ENCODE data around the gene SLF1. TPM values are rescaled to one million over a fixed set of nuclear protein-coding genes. Genes with fewer than 3 reads are reported as not detected.

SLF1 gene
- total and polyA plus RNA-seq, 2 experiments from 2014 or later: 36.3 to 43.8 TPM

DNA sequence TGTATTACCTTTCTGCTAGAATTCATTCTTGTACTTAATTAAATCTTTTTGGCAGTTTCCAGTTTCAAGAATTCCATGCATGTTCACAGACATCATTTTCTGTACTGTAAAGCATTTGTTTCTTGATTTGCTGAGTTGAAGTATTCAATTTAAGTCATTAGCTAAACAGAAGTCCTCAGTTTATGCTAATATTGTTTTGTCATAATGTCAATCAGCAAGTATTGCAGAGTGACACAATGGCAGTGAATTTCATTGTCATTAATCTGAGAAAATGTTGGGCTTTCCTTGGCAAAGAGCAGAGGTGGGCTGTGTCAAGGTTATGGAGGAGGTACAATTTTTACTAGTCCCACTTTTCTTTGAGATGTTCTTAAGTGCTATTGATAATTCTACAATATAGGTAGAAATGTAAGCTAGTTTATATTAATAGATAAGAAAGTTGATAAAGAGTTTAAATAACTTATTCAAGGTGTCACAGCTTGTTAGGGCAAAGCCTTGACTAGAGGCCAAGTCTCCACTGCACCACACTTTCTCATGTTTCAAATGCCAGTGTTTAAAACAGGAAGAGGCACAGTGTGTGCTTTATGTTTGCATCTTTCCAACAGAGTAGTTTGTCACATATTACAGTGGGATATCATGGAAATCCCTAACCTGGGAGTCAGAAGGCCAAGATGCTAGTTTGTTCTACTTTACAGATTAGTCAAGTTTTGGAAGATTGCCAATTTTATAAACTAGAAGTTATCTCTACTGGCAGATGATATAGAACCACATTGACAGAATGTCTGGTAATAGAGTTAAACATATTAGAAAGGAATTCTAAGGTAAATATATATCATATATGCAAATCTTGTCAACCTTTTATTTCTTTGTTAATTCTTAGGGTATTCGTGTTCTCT lies 56.3 kb downstream of the SLF1 start:
- Mint-ChIP-seq H3K9me3 (no peaks in the 10 kb centered on the region), H3K27me3 (ENCODE audit: insufficient read depth, low read depth, poor library complexity) (no peaks in the 10 kb centered on the region), H3K27ac (no peak overlapping the region), H3K4me3 (no peak overlapping the region), H3K4me1 (no peaks in the 10 kb centered on the region), H3K36me3 (ENCODE audit: low read depth) (peaks cover 9% of the 10 kb centered on the region; the same call in 2 of the 3 replicates)
- TF ChIP-seq, protein P1, sequence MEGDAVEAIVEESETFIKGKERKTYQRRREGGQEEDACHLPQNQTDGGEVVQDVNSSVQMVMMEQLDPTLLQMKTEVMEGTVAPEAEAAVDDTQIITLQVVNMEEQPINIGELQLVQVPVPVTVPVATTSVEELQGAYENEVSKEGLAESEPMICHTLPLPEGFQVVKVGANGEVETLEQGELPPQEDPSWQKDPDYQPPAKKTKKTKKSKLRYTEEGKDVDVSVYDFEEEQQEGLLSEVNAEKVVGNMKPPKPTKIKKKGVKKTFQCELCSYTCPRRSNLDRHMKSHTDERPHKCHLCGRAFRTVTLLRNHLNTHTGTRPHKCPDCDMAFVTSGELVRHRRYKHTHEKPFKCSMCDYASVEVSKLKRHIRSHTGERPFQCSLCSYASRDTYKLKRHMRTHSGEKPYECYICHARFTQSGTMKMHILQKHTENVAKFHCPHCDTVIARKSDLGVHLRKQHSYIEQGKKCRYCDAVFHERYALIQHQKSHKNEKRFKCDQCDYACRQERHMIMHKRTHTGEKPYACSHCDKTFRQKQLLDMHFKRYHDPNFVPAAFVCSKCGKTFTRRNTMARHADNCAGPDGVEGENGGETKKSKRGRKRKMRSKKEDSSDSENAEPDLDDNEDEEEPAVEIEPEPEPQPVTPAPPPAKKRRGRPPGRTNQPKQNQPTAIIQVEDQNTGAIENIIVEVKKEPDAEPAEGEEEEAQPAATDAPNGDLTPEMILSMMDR (conservative IDR thresholded peaks at IDR 0.05; ENCODE audit: low read depth in 2 of 2): no peak
- TF ChIP-seq, protein P2, sequence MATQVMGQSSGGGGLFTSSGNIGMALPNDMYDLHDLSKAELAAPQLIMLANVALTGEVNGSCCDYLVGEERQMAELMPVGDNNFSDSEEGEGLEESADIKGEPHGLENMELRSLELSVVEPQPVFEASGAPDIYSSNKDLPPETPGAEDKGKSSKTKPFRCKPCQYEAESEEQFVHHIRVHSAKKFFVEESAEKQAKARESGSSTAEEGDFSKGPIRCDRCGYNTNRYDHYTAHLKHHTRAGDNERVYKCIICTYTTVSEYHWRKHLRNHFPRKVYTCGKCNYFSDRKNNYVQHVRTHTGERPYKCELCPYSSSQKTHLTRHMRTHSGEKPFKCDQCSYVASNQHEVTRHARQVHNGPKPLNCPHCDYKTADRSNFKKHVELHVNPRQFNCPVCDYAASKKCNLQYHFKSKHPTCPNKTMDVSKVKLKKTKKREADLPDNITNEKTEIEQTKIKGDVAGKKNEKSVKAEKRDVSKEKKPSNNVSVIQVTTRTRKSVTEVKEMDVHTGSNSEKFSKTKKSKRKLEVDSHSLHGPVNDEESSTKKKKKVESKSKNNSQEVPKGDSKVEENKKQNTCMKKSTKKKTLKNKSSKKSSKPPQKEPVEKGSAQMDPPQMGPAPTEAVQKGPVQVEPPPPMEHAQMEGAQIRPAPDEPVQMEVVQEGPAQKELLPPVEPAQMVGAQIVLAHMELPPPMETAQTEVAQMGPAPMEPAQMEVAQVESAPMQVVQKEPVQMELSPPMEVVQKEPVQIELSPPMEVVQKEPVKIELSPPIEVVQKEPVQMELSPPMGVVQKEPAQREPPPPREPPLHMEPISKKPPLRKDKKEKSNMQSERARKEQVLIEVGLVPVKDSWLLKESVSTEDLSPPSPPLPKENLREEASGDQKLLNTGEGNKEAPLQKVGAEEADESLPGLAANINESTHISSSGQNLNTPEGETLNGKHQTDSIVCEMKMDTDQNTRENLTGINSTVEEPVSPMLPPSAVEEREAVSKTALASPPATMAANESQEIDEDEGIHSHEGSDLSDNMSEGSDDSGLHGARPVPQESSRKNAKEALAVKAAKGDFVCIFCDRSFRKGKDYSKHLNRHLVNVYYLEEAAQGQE (IDR thresholded peaks at IDR 0.05; ENCODE audit: unreplicated experiment): no peak
- TF ChIP-seq EZH2 (IDR thresholded peaks at IDR 0.05; ENCODE audit: low read depth, unreplicated experiment) (no peak), CREB1 (CRISPR knock-in tag; IDR thresholded peaks at IDR 0.05; ENCODE audit: low read depth) (no peak), ETS1 (IDR thresholded peaks at IDR 0.05) (no peak), EZH2phosphoT487 (IDR thresholded peaks at IDR 0.05; ENCODE audit: unreplicated experiment) (no peak), STAT1 (IDR thresholded peaks at IDR 0.05; ENCODE audit: unreplicated experiment) (no peak), ZNF331 (CRISPR knock-in tag; IDR thresholded peaks at IDR 0.05; ENCODE audit: low read depth) (no peak), NANOG (IDR thresholded peaks at IDR 0.05; ENCODE audit: borderline replicate concordance) (no peak)
- Histone ChIP-seq H2AFZ (no peak overlapping the region), H3K27ac (ENCODE audit: low read depth) (no peak overlapping the region), H3F3A (replicated peaks; ENCODE audit: low read depth) (no peaks in the 10 kb centered on the region), H3K79me2 (replicated peaks; ENCODE audit: insufficient read depth) (no peaks in the 10 kb centered on the region), H3K9me2 (ENCODE audit: insufficient read depth) (no peaks in the 10 kb centered on the region), H3K27me3 (ENCODE audit: insufficient read depth) (no peaks in the 10 kb centered on the region), H4K20me1 (replicated peaks; ENCODE audit: insufficient read depth) (no peaks in the 10 kb centered on the region), H3K4me1 (ENCODE audit: insufficient read depth) (no peaks in the 10 kb centered on the region), H3K4me2 (no peak overlapping the region), H3K4me3 (no peak overlapping the region), H3K36me3 (ENCODE audit: insufficient read depth) (0 out of 2 replicates have a peak, but pooled peaks cover 8% of the 10 kb centered on the region)
- DNase-seq (ENCODE audit: low spot score) (no peak), ATAC-seq (no peak)

Measured in GM23338 (cell line).